Panc1 (cell line): ENCODE measurements around the gene RGS4. TPM values are rescaled to one million over a fixed set of nuclear protein-coding genes. Genes with fewer than 3 reads are reported as not detected.

Experiments
- ATAC-seq: fragments of 200-7000 bp; cut with Tn5 transposase; 2 replicates; pipeline ENCODE4 v1.9.1; 2020; ENCODE audit warnings: mild to moderate bottlenecking, moderate library complexity
- BruUV-seq: library from RNA; stranded (reverse); fragments of 400-500 nt; replicated peaks from 2 replicates; lab custom pipeline; 2021; lab: Mats Ljungman, UMichigan
- CTCF ChIA-PET: fragments of 300-600 bp; sonication (Branson Sonifier 250); formaldehyde crosslinking; loops from one replicate; lab custom pipeline; 2022; ENCODE audit warnings: antibody characterized with exemption; lab: Charles Lee
- POLR2A ChIA-PET: fragments of 300-600 bp; sonication (Branson Sonifier 250); formaldehyde crosslinking; loops from one replicate; lab custom pipeline; 2022; ENCODE audit warnings: antibody characterized with exemption; lab: Charles Lee
- DNase-seq: peaks from one replicate; pipeline ENCODE4 v3.0.0-alpha.2; 2010; ENCODE audit warnings: low read depth, low spot score
- H3K27ac ChIP-seq: 2 replicates; pipeline ENCODE4 v1.5.1; 2011; ENCODE audit warnings: mild to moderate bottlenecking, low read length, inconsistent platforms
- H3K27me3 ChIP-seq: fragments of 200-500 bp; sonication (Bioruptor generic); 2 replicates; pipeline ENCODE4 v1.6.0; 2014; ENCODE audit warnings: low read length, inconsistent platforms; ENCODE audit not compliant: control insufficient read depth, insufficient read depth
- H3K36me3 ChIP-seq: fragments of 200-500 bp; sonication (Bioruptor generic); 2 replicates; pipeline ENCODE4 v1.5.1; 2014; ENCODE audit warnings: inconsistent platforms, mild to moderate bottlenecking, low read length, moderate library complexity; ENCODE audit not compliant: control insufficient read depth, insufficient read depth
- H3K4me1 ChIP-seq: 2 replicates; pipeline ENCODE4 v1.5.1; 2011; ENCODE audit warnings: inconsistent platforms, mild to moderate bottlenecking, low read length, moderate library complexity; ENCODE audit not compliant: control insufficient read depth, insufficient read depth
- H3K4me3 ChIP-seq, 2 experiments: 2 replicates each; pipeline ENCODE4 v1.5.1; 2011 to 2012; ENCODE audit warnings: low read depth in 2 of 2, low read length in 2 of 2, mild to moderate bottlenecking in 2 of 2, inconsistent platforms in 1 of 2, moderate library complexity in 1 of 2
- H3K9me3 ChIP-seq: fragments of 200-500 bp; sonication (Bioruptor generic); 2 replicates; pipeline ENCODE4 v1.5.1; 2014; ENCODE audit warnings: low read depth, mild to moderate bottlenecking, inconsistent platforms, low read length, moderate library complexity; ENCODE audit not compliant: control insufficient read depth, insufficient read depth
- CTCF ChIP-seq: fragments of 450-650 bp; IDR thresholded peaks from 2 replicates; pipeline ENCODE4 v1.5.1; 2017; ENCODE audit warnings: mild to moderate bottlenecking
- POLR2AphosphoS5 ChIP-seq: IDR thresholded peaks from 2 replicates; pipeline ENCODE4 v1.6.1; 2012; ENCODE audit warnings: mild to moderate bottlenecking, low read depth, low read length, moderate library complexity
- REST ChIP-seq, 2 experiments: IDR thresholded peaks; 2 replicates each; pipeline ENCODE4 v1.6.1; 2011 to 2012; ENCODE audit warnings: low read depth in 2 of 2, control low read depth in 1 of 2, low read length in 1 of 2, mild to moderate bottlenecking in 1 of 2, moderate library complexity in 1 of 2; ENCODE audit not compliant: insufficient read depth in 1 of 2
- SIN3A ChIP-seq: IDR thresholded peaks from 2 replicates; pipeline ENCODE4 v1.6.1; 2012; ENCODE audit warnings: low read depth, mild to moderate bottlenecking, low read length, moderate library complexity, borderline replicate concordance; ENCODE audit not compliant: insufficient read depth
- TCF7L2 ChIP-seq: IDR thresholded peaks from 2 replicates; pipeline ENCODE4 v1.6.1; 2011; ENCODE audit warnings: mild to moderate bottlenecking, low read depth, low read length, inconsistent platforms
- in situ Hi-C: cut with HindIII; loops from 2 replicates; pipeline ENCODE4 v1.10.0; 2016; ENCODE audit warnings: low sequenced_read_pairs, low pct_unique_long_range_greater_than_20kb
- intact Hi-C: fragments of 100-400 bp; cut with micrococcal nuclease; formaldehyde crosslinking; loops from one replicate; pipeline ENCODE4 v1.10.0; 2022; ENCODE audit not compliant: unreplicated experiment
- total RNA-seq: library from RNA; stranded (reverse); gene quantifications from one replicate; pipeline ENCODE4 v1.2.1, GENCODE V29; 2021; ENCODE audit not compliant: unreplicated experiment

Gene RGS4
- total RNA-seq, 1 experiment from 2014 or later: 0.26 TPM

DNA sequence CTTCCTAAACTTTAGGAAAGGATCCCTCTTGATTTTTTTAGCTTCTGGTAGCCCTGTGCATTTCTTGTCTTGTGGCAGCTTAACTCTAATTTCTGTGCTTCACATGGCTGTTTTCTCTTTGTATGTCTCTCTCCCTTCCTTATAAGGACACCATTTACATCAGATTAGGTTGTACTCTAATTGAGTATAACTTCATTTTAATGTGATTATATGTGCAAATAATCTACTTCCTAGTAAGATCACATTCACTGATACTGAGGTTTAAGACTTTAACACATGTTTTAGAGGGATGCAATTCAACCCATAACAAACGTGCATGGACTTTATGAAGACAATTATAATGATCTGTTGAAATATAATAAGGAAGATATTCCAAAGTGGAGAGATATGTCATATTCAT is 46.7 kb downstream of the RGS4 start:
- H3K9me3 ChIP-seq: no peaks in the 10 kb centered on the region
- no peak overlapping the region for H3K27ac ChIP-seq
- H3K27me3 ChIP-seq: no peaks in the 10 kb centered on the region
- in situ Hi-C loops (no loop called here), intact Hi-C loops (no loop called here)
- H3K4me1 ChIP-seq: no peaks in the 10 kb centered on the region
- ChIA-PET CTCF (interaction anchor here (0.6 kb wide), 1 partner anchor 92 kb away, joined by 3 read pairs; no protein-coding TSS in a partner anchor), POLR2A (no interaction called here)
- H3K36me3 ChIP-seq: no peaks in the 10 kb centered on the region
- no peak for ATAC-seq
- no peak overlapping the region for H3K4me3 ChIP-seq
- no peak for DNase-seq
- no TSS peak for BruUV-seq
- TF ChIP-seq POLR2AphosphoS5 (no peak), REST (IDR thresholded peaks at IDR 0.05; ENCODE audit: insufficient read depth in 1 of 2, low read depth in 2 of 2, low read length in 1 of 2) (no peak), CTCF (no peak), TCF7L2 (no peak), SIN3A (no peak)

- BruUV-seq: no TSS peak
- DNase-seq: no peak
- H3K4me1 ChIP-seq: no peaks in the 10 kb centered on the region
- no peaks in the 10 kb centered on the region for H3K9me3 ChIP-seq
- in situ Hi-C loops: no loop called here
- no peaks in the 10 kb centered on the region for H3K27me3 ChIP-seq
- no peak for ATAC-seq
- TF ChIP-seq POLR2AphosphoS5 (no peak), REST (IDR thresholded peaks at IDR 0.05; ENCODE audit: insufficient read depth in 1 of 2, low read depth in 2 of 2, low read length in 1 of 2) (no peak), CTCF (no peak), TCF7L2 (no peak), SIN3A (no peak)
- intact Hi-C loops: no loop called here
- no peak overlapping the region for H3K27ac ChIP-seq
- ChIA-PET CTCF (no interaction called here), POLR2A (no interaction called here)
- H3K36me3 ChIP-seq: no peaks in the 10 kb centered on the region
- H3K4me3 ChIP-seq: no peak overlapping the region
Observed at GRCh38 chr1:163119707-163120106, 50.5 kb downstream of the RGS4 start.
